ENCODE results near the gene TMOD4.

Gene TMOD4

DNA sequence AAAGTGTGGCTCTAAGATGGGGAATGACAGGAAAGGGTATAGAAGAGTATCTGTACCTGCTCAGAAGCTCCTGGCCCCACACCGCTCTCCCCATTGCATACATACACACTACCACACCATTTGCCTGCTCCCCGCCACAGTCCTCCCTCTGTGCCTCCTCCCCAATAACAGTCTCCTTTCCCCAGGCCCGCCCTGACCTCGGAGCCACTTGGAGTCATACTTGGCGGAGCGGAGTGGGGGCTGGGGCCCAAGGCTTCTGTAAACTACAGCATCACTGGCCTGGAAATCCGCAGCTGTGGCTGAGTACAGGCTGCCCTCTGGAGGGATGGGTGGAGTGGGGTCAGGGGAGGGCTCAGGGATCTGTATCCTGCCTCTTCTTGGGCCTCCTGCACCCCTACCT, 38.0 kb downstream of the TMOD4 start:
- DNase-seq: no peak

DNA sequence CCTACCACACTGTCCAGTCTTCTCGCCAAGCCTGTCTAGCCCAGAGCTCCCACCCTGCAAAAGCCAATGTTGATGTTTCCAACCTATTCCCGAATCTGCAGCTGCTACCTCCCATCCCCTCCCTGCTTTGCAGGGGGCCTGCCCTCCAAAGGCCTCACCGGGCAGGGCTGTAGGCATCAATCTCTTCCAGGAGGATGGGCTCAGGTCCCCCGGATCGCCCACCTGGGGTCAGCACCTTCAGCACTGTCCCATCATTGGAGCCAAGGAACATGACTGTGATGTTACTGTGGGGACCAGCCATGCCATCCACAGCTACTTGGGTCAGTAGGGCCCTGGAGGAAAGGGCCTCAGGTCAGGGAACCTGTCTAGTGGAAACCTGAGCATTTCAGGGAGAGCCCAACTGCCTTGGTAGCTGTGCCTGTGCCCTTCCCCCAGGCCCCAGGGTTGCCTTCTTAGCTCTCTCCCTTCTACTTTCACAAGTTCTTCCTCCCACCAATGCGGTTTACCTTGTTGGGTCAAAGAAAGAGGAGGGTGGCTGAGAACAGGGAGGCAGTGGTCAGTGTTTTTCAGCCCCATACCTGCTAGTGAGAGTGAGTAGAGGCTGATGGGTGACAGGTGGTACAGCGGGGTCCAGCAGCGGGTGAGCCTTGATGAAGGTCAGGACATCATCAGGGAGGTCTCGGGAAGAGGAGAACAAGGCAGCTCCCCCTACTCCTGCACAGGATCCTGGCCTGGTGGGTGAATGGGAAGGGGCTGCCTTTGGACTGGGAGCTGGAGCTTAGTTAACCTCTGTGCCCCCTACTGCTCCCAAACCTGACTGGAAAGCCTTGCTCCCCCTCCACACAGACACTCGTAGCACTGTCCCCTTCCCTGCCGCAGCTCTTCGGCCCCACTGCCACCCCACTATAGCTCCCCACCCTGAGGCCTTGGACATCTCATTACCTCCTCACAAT, 40.1 kb downstream of the TMOD4 start:
- no peak for DNase-seq

DNA sequence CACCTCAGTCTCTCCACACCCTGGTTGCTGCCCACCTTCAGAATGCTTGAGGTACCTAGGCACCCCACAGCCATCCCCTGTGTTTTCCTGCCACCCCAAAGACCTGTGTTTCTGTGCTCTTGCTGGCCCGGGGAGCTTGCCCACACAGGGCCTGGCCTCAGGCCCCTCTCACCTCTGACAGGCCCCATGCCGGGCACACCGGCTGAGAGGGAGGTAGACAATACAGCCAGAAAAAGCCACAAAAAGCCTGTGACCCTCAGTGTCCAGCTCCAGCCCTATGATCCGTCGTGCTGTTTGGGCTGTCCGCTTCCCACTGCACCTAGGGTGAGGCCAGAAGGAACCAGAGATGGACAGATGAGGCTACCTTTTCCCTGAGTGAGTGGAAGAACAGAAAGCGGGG, 40.8 kb downstream of the TMOD4 start:
- DNase-seq: no peak

DNA sequence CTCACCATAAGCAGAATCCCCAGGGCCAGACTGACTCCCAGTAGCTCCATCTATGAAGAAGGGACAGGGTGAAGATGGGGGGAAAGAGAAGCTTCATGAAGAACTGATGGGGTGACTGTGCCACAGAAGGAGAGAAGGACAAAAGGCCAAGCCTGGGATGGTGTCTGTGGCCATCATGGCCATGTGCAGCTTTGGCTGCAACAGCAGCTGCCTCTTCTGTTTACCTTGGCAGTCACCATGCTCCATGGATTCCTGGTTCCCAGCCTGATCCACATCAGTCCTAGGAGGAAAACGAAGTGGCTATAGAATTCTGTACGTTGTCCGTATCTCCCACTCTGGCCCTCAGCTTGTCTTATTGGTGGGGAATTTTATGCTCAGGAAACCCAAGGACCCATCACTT, 41.4 kb downstream of the TMOD4 start:
- DNase-seq: no peak

DNA sequence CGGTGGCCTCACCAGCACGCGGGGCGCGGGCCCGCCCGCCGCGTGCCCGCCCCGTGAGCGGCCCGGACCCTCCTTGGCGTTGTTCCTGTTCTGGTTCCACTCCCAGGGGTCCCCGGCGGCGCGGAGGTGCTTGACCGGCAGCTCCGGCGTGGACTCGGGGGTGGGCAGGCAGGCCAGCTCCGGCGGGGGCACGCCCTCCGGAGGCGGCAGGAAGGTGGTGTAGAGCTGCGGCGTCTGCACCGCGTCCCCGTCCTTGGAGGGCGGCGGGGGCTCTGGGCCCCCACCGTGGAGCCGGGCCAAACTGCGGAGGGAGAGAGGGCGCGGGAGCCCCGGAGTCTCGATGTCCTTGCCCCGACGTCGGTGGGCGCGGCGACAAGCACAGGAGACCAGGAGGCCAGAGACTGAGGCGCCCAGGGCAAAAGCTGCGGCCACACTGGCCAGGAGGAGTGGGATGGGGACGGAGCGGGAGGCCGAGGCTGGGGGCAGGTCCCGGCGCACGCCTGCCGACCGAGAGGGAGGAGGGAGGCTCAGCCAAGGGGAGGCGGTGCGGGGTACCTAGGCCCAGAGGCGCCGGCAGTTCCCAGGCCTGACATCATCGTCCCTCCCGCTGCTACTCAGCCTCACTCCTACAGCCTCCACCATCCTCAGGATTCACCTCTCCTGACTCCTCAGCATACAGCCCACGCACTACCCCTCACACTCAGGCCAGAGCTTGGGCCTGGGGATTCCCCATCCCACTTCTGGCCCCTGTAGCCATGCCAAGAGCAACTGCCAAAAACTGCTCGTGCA, 42.6 kb downstream of the TMOD4 start:
- no peak for DNase-seq

DNA sequence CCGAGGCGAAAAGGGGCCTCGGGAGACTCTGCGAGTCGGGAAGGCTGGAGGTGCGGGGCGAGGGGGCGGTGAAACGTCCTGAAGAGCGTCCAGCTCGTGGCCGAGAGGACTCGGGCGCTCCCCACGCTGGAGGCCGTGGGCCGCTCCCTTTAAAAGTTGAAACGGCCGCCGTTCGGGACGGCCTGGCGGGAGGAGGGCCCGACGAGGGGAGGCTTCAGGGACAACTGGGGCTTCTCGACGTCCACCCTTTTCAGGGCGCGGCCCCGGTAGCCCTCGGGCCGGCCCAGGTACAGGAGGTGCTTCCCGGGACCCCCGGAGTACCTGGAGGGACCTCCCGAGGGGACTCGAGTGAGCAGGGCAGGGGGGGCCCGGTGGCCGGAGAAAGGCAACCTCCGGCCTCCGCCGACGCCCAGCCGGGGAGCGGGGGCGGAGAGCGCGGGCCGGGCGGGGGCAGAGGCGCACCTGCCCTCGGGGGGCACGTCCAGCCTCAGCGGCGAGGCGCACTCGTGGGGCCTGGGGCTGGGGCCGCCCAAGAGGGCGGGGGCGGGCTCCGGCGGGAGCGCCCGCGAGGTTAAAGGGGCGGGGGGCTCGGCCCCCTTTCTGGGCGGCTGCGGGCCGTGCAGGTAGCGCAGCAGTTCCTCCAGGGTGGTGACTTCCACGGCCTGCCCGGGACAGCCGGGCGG, 43.3 kb downstream of the TMOD4 start:
- DNase-seq: no peak

DNA sequence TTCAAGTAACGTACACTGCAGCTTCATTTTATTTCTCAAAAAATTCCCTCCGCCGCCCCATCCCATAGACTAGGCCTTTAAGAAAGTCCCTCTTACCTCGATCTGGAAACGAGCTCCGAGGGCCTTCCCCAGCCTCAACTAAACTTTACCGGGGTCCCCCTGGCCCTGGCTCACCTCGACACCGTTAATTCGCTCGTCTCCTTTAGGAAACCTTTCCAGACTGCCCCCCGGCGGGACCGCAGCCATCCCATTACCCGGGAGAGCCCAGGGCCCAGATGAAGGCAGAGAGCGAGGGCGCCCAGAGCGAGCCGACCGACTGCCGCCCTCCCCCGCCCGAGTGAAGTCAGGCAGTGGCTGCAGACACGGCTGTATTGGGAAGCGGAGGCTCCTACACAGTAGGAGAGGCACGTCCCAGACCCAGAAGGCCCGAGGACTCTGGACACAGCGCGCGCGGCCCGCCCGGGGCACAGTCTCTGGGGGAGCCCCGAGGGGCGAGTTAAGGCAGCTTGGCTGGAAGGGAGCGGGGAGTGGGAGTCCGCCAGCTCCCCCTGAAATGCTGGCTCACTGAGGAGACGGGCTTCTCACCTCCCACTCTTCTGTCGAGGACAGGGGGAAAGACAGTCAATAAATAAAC, 44.0 kb downstream of the TMOD4 start:
- DNase-seq: no peak

DNA sequence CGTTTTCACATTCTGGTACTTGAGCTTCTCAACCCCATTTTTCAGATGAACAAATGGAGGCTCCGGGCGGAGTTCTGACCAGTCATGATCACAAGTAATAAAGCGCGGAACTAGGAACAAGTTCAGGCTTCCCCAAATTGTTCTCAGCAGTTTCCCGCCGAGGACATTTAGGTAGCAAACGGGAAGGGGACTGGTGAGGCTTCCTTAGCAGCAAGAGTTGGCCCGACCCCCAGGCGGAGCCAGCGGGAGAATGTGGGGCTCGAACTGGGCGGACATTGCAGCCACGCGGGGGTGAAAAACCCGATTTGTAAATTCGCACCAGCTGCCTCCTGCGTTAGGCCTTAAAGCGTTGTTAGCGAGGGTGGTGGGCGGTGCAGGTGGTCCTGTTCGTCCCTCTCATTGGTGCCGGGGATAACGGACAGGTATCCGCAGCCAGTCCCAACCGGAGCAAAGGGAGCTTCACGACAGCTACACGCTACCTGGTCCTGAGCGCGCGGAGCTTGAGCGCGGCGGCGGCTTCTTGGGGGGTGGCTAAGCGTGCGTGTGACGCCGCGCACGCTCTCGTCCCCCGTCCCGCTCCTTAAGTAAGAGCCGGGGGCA, 44.7 kb downstream of the TMOD4 start:
- DNase-seq: peak; percentile 92

DNA sequence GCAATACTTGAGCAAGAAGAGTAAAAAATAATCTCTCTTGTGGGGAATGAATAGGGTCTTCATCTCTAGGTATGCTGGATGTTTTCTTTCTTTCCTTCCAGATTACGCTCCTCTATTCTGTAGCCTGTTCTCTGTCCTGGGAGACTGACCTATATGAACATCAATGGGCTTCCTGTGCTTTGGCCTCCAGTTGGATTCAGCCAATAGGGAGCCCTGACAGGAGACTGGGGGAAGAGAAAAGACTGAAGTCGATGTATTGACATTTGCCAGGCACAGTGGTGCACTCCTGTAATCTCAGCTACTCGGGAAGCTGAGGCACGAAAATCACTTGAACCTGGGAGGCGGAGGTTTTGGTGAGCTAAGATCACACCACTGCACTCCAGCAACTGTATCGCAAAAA, 47.0 kb downstream of the TMOD4 start:
- no peak for DNase-seq

DNA sequence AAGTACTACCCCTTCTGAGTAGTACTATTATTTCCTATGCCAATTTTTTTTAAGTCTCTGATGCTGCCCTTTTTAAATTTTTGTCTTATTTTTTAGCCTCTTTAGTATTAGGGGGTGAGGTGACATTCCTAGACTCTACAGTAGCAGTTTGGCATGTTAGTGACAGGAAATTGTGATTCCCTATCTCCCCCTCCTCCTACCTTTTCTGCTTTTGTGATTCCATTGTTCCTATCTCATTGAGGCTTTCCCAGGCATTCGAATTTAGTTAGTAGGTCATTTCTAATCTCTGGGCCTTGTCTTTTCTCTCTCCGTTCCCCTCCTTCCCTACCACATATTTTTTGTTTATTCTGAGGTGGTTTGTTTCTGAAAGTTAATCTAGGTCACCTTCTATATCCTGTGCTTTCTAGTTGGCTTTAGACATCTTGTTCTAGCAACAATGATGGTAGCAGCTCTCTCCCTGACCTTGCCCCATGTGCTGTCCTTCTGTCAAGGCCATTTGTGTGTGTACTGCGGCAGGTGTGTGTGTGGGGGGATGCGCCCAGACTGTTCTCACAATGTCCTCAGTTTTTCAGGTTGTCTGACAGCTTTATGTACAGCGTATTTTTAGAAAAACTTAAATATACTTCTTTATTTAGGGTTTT, 50.9 kb downstream of the TMOD4 start:
- DNase-seq: no peak

All from activated naive CD4-positive, alpha-beta T cell treated with anti-CD3 and anti-CD28 coated beads, Interleukin-2, amount 50 U/mL, for 16 hours (primary cell).